Measurements from ENCODE around the gene SP1.
A peak's percentile ranks its signal among the peaks of the same experiment; 100 is the strongest.

The SP1 gene

GRCh38 chr12:53452159-53453077 lies 72.4 kb downstream of the SP1 start:
- peak; percentile 86 for DNase-seq

- DNase-seq = no peak
Observed at GRCh38 chr12:53453953-53454640, 74.1 kb downstream of the SP1 start.

- DNase-seq = no peak
Observed at GRCh38 chr12:53454707-53455106, 74.7 kb downstream of the SP1 start.

- no peak for DNase-seq
Observed at GRCh38 chr12:53456654-53457366, 76.8 kb downstream of the SP1 start.

- DNase-seq = no peak
Observed at GRCh38 chr12:53459097-53459496, 79.1 kb downstream of the SP1 start.

- no peak for DNase-seq
Observed at GRCh38 chr12:53461059-53461458, 81.1 kb downstream of the SP1 start.

GRCh38 chr12:53461591-53461990 lies 81.6 kb downstream of the SP1 start:
- no peak for DNase-seq

- DNase-seq = no peak
Observed at GRCh38 chr12:53462935-53463334, 83.0 kb downstream of the SP1 start.

GRCh38 chr12:53463802-53464560 lies 84.0 kb downstream of the SP1 start:
- no peak for DNase-seq

GRCh38 chr12:53464685-53465418 lies 84.9 kb downstream of the SP1 start:
- no peak for DNase-seq

- DNase-seq = no peak
Observed at GRCh38 chr12:53465679-53466078, 85.7 kb downstream of the SP1 start.

All from fibroblast of skin of right biceps (primary cell).